ENCODE measurements around the gene PRKAG2.

PRKAG2 gene

GRCh38 chr7:151810441-151811232 lies 66.3 kb downstream of the PRKAG2 start:
- no peak overlapping the region for H3K4me3 Mint-ChIP-seq
- H3K27me3 Mint-ChIP-seq = no peaks in the 10 kb centered on the region
- H3K9me3 Mint-ChIP-seq (ENCODE audit: low read depth) = no peaks in the 10 kb centered on the region
- no peaks in the 10 kb centered on the region for H3K36me3 Mint-ChIP-seq
- H3K4me1 Mint-ChIP-seq (ENCODE audit: low read depth) = peaks cover 14% of the 10 kb centered on the region
- no peak overlapping the region for H3K27ac Mint-ChIP-seq

- Mint-ChIP-seq H3K27ac (no peak overlapping the region), H3K9me3 (ENCODE audit: low read depth) (no peaks in the 10 kb centered on the region), H3K36me3 (peaks cover 2% of the 10 kb centered on the region), H3K27me3 (no peaks in the 10 kb centered on the region), H3K4me3 (no peak overlapping the region), H3K4me1 (ENCODE audit: low read depth) (peaks cover 8% of the 10 kb centered on the region)
Observed at GRCh38 chr7:151809864-151810170, 67.1 kb downstream of the PRKAG2 start.

GRCh38 chr7:151809146-151809863 lies 67.6 kb downstream of the PRKAG2 start:
- Mint-ChIP-seq H3K9me3 (ENCODE audit: low read depth) (no peaks in the 10 kb centered on the region), H3K27ac (no peak overlapping the region), H3K27me3 (no peaks in the 10 kb centered on the region), H3K36me3 (peaks cover 2% of the 10 kb centered on the region), H3K4me3 (no peak overlapping the region), H3K4me1 (ENCODE audit: low read depth) (peaks cover 8% of the 10 kb centered on the region)

GRCh38 chr7:151808400-151809145 lies 68.3 kb downstream of the PRKAG2 start:
- Mint-ChIP-seq H3K4me3 (no peak overlapping the region), H3K4me1 (ENCODE audit: low read depth) (peaks cover 3% of the 10 kb centered on the region), H3K36me3 (peaks cover 2% of the 10 kb centered on the region), H3K27me3 (no peaks in the 10 kb centered on the region), H3K27ac (no peak overlapping the region), H3K9me3 (ENCODE audit: low read depth) (no peaks in the 10 kb centered on the region)

GRCh38 chr7:151807846-151808245 lies 69.1 kb downstream of the PRKAG2 start:
- Mint-ChIP-seq H3K9me3 (ENCODE audit: low read depth) (no peaks in the 10 kb centered on the region), H3K4me3 (no peak overlapping the region), H3K36me3 (peaks cover 2% of the 10 kb centered on the region), H3K27me3 (no peaks in the 10 kb centered on the region), H3K27ac (no peak overlapping the region), H3K4me1 (ENCODE audit: low read depth) (no peaks in the 10 kb centered on the region)

- peaks cover 2% of the 10 kb centered on the region for H3K36me3 Mint-ChIP-seq
- H3K27ac Mint-ChIP-seq = no peak overlapping the region
- no peak overlapping the region for H3K4me3 Mint-ChIP-seq
- no peaks in the 10 kb centered on the region for H3K4me1 Mint-ChIP-seq (ENCODE audit: low read depth)
- no peaks in the 10 kb centered on the region for H3K9me3 Mint-ChIP-seq (ENCODE audit: low read depth)
- H3K27me3 Mint-ChIP-seq = no peaks in the 10 kb centered on the region
Observed at GRCh38 chr7:151806952-151807775, 69.8 kb downstream of the PRKAG2 start.

GRCh38 chr7:151806204-151806603 lies 70.7 kb downstream of the PRKAG2 start:
- no peak overlapping the region for H3K4me3 Mint-ChIP-seq
- H3K36me3 Mint-ChIP-seq = peaks cover 2% of the 10 kb centered on the region
- no peaks in the 10 kb centered on the region for H3K9me3 Mint-ChIP-seq (ENCODE audit: low read depth)
- H3K27me3 Mint-ChIP-seq = no peaks in the 10 kb centered on the region
- no peaks in the 10 kb centered on the region for H3K4me1 Mint-ChIP-seq (ENCODE audit: low read depth)
- H3K27ac Mint-ChIP-seq = no peak overlapping the region

GRCh38 chr7:151805191-151805590 lies 71.7 kb downstream of the PRKAG2 start:
- no peaks in the 10 kb centered on the region for H3K4me1 Mint-ChIP-seq (ENCODE audit: low read depth)
- H3K9me3 Mint-ChIP-seq (ENCODE audit: low read depth) = no peaks in the 10 kb centered on the region
- no peak overlapping the region for H3K4me3 Mint-ChIP-seq
- peaks cover 2% of the 10 kb centered on the region for H3K36me3 Mint-ChIP-seq
- H3K27me3 Mint-ChIP-seq = no peaks in the 10 kb centered on the region
- no peak overlapping the region for H3K27ac Mint-ChIP-seq

- no peak overlapping the region for H3K27ac Mint-ChIP-seq
- H3K36me3 Mint-ChIP-seq = peaks cover 2% of the 10 kb centered on the region
- no peaks in the 10 kb centered on the region for H3K27me3 Mint-ChIP-seq
- H3K9me3 Mint-ChIP-seq (ENCODE audit: low read depth) = no peaks in the 10 kb centered on the region
- H3K4me1 Mint-ChIP-seq (ENCODE audit: low read depth) = no peaks in the 10 kb centered on the region
- H3K4me3 Mint-ChIP-seq = no peak overlapping the region
Observed at GRCh38 chr7:151804756-151805155, 72.2 kb downstream of the PRKAG2 start.

- no peaks in the 10 kb centered on the region for H3K4me1 Mint-ChIP-seq (ENCODE audit: low read depth)
- H3K27me3 Mint-ChIP-seq = no peaks in the 10 kb centered on the region
- H3K4me3 Mint-ChIP-seq = no peak overlapping the region
- H3K27ac Mint-ChIP-seq = no peak overlapping the region
- H3K9me3 Mint-ChIP-seq (ENCODE audit: low read depth) = no peaks in the 10 kb centered on the region
- peaks cover 2% of the 10 kb centered on the region for H3K36me3 Mint-ChIP-seq
Observed at GRCh38 chr7:151803841-151804240, 73.1 kb downstream of the PRKAG2 start.

GRCh38 chr7:151802469-151802846 lies 74.5 kb downstream of the PRKAG2 start:
- no peaks in the 10 kb centered on the region for H3K27me3 Mint-ChIP-seq
- no peaks in the 10 kb centered on the region for H3K9me3 Mint-ChIP-seq (ENCODE audit: low read depth)
- H3K4me1 Mint-ChIP-seq (ENCODE audit: low read depth) = no peaks in the 10 kb centered on the region
- H3K27ac Mint-ChIP-seq = no peak overlapping the region
- H3K36me3 Mint-ChIP-seq = peaks cover 2% of the 10 kb centered on the region
- H3K4me3 Mint-ChIP-seq = no peak overlapping the region

GRCh38 chr7:151801782-151802468 lies 75.0 kb downstream of the PRKAG2 start:
- Mint-ChIP-seq H3K9me3 (ENCODE audit: low read depth) (no peaks in the 10 kb centered on the region), H3K4me3 (no peak overlapping the region), H3K4me1 (ENCODE audit: low read depth) (no peaks in the 10 kb centered on the region), H3K36me3 (peaks cover 2% of the 10 kb centered on the region), H3K27me3 (no peaks in the 10 kb centered on the region), H3K27ac (no peak overlapping the region)

GRCh38 chr7:151801291-151801690 lies 75.6 kb downstream of the PRKAG2 start:
- Mint-ChIP-seq H3K36me3 (peaks cover 2% of the 10 kb centered on the region), H3K4me3 (no peak overlapping the region), H3K27me3 (no peaks in the 10 kb centered on the region), H3K9me3 (ENCODE audit: low read depth) (no peaks in the 10 kb centered on the region), H3K4me1 (ENCODE audit: low read depth) (no peaks in the 10 kb centered on the region), H3K27ac (no peak overlapping the region)

GRCh38 chr7:151800861-151801260 lies 76.1 kb downstream of the PRKAG2 start:
- no peak overlapping the region for H3K27ac Mint-ChIP-seq
- no peak overlapping the region for H3K4me3 Mint-ChIP-seq
- peaks cover 2% of the 10 kb centered on the region for H3K36me3 Mint-ChIP-seq
- no peaks in the 10 kb centered on the region for H3K4me1 Mint-ChIP-seq (ENCODE audit: low read depth)
- no peaks in the 10 kb centered on the region for H3K9me3 Mint-ChIP-seq (ENCODE audit: low read depth)
- H3K27me3 Mint-ChIP-seq = no peaks in the 10 kb centered on the region
